Nephron progenitor cell (in vitro differentiated cells): Measurements from ENCODE around the gene ILF2.
A peak's percentile ranks its signal among the peaks of the same experiment; 100 is the strongest.

ENCODE experiments used
- DNase-seq: peaks from one replicate; pipeline ENCODE4 v3.0.0; 2021
- H3K27ac Mint-ChIP-seq: 2 replicates; pipeline ENCODE4 v1.8.0; 2021; ENCODE audit warnings: mild to moderate bottlenecking, moderate library complexity, mixed read lengths
- H3K27me3 Mint-ChIP-seq: 2 replicates; pipeline ENCODE4 v1.8.0; 2021; ENCODE audit warnings: mild to moderate bottlenecking, low read depth, mixed read lengths; ENCODE audit not compliant: poor library complexity
- H3K36me3 Mint-ChIP-seq: 2 replicates; pipeline ENCODE4 v1.8.0; 2021; ENCODE audit warnings: low read depth, mixed read lengths
- H3K4me1 Mint-ChIP-seq: 2 replicates; pipeline ENCODE4 v1.8.0; 2021; ENCODE audit warnings: mixed read lengths
- H3K4me3 Mint-ChIP-seq: 2 replicates; pipeline ENCODE4 v1.8.0; 2021; ENCODE audit warnings: mild to moderate bottlenecking, moderate library complexity, mixed read lengths
- H3K9me3 Mint-ChIP-seq: 2 replicates; pipeline ENCODE4 v1.8.0; 2021; ENCODE audit warnings: mild to moderate bottlenecking, moderate library complexity, mixed read lengths
- CTCF ChIP-seq: fragments of 200-600 bp; sonication (generic); IDR thresholded peaks from 2 replicates; pipeline ENCODE4 v1.5.0; 2021; ENCODE audit warnings: antibody characterized with exemption

ILF2 gene

GRCh38 chr1:153658400-153659174, 12.2 kb downstream of the ILF2 start, which contains the start of gene SNAPIN:
SNAPIN (plus strand) TSS chr1:153658703; CDS start chr1:153658744, 41 bp downstream.
- DNase-seq, result peak; percentile 90
- peaks cover 3% of the 10 kb centered on the region for H3K27me3 Mint-ChIP-seq
- no peak for TF ChIP-seq CTCF

GRCh38 chr1:153655333-153655732, 15.5 kb downstream of the ILF2 start:
- H3K4me3 Mint-ChIP-seq, result no peak overlapping the region
- H3K9me3 Mint-ChIP-seq, result no peaks in the 10 kb centered on the region
- H3K36me3 Mint-ChIP-seq, result no peaks in the 10 kb centered on the region
- H3K27me3 Mint-ChIP-seq, result peaks cover 3% of the 10 kb centered on the region
- no peak for DNase-seq
- H3K4me1 Mint-ChIP-seq, result peaks cover 18% of the 10 kb centered on the region
- H3K27ac Mint-ChIP-seq, result no peak overlapping the region
- TF ChIP-seq CTCF, result no peak

More at GRCh38 chr1:153658400-153659174, 12.2 kb downstream of the ILF2 start, which contains the start of gene SNAPIN:
- Mint-ChIP-seq H3K36me3 (peaks cover 27% of the 10 kb centered on the region), H3K4me1 (peaks cover 26% of the 10 kb centered on the region), H3K27ac (peak within 1 kb of the TSS; percentile 69), H3K9me3 (no peaks in the 10 kb centered on the region), H3K4me3 (peak within 1 kb of the TSS; percentile 97)

DNA sequence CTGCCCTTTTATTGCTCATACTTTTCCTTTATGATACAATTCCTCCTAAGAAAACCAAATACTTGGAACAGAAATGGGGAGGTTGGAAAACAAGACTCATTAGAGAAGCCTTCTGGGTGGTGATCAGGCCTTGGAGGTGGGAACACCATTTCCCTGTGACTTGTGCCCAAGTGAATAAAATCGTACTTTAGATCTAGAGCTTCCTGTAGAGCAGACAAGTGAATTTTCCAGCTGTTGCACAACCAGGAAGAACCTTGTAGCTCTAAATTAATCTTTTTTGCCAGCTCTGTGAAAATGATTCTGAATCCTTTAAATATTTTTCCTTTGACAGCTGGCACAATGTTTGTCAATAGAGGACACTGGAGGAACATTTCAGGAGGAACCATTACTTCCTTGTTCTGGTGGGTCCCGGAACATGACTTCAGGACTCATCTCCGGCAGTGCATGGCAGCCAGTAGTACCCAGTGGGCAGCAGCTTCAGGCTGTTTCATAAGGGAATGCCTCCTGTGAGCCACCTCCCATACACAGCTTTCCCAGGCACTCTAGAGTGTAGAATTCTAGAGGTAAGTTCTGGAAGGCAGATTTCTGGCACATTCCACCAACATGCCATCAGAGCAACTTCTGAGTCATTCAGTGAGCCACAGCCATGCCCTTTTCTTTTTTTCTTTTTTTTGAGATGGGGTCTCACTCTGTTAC, 17.8 kb downstream of the ILF2 start:
- no peak for TF ChIP-seq CTCF
- peaks cover 1% of the 10 kb centered on the region for H3K4me1 Mint-ChIP-seq
- H3K36me3 Mint-ChIP-seq, result no peaks in the 10 kb centered on the region
- H3K27ac Mint-ChIP-seq, result no peak overlapping the region
- H3K27me3 Mint-ChIP-seq, result peaks cover 3% of the 10 kb centered on the region
- no peaks in the 10 kb centered on the region for H3K9me3 Mint-ChIP-seq
- no peak for DNase-seq
- no peak overlapping the region for H3K4me3 Mint-ChIP-seq

DNA sequence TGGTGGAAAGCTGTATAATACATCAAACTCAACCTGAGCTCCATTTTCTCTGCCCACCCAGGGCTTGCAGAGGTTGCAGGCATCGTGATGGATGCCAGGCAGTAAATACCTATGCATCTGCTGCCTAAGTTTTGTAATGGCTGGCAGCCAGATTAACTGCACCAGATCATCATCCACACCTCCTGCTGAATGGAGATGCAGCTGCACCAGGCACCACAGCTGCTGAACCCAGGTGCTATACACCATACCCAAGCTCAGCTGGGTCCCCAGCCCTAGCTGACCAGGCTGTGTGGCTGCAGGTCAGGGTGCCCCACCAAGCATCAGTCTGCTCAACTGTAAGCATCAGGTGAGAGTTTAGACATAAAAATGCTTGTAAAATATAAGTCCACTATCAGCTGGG, 19.0 kb downstream of the ILF2 start:
- DNase-seq, result no peak
- no peak overlapping the region for H3K4me3 Mint-ChIP-seq
- H3K9me3 Mint-ChIP-seq, result no peaks in the 10 kb centered on the region
- no peak overlapping the region for H3K27ac Mint-ChIP-seq
- peaks cover 5% of the 10 kb centered on the region for H3K36me3 Mint-ChIP-seq
- TF ChIP-seq CTCF, result no peak
- no peaks in the 10 kb centered on the region for H3K27me3 Mint-ChIP-seq
- H3K4me1 Mint-ChIP-seq, result peaks cover 9% of the 10 kb centered on the region

DNA sequence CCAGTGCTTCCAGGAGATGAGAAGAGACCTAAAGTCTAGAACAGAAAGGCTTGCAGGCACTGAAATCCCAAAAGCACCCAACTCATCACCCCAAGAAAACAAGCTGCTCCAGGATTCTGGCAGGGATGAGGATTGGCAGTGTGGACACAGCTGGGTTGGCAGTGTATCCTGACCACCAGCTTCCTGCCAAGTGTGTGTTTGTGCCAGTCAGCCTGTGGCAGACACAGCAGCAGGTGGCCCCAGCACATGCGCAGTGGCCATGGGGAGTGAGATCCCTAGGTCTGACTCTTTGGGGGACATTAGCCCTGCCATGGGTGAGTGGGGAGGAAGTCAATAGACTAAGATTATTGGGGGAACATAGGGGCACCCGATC, 20.9 kb downstream of the ILF2 start:
- H3K4me1 Mint-ChIP-seq, result peaks cover 9% of the 10 kb centered on the region
- no peak for DNase-seq

More for the DNA sequence above, 20.9 kb downstream of the ILF2 start:
- Mint-ChIP-seq H3K36me3 (peaks cover 24% of the 10 kb centered on the region), H3K9me3 (no peaks in the 10 kb centered on the region), H3K4me3 (no peak overlapping the region), H3K27ac (peak overlapping the region; percentile 57), H3K27me3 (no peaks in the 10 kb centered on the region)
- no peak for TF ChIP-seq CTCF
